ENCODE data around the gene TCFL5. TPM values are rescaled to one million over a fixed set of nuclear protein-coding genes. Genes with fewer than 3 reads are reported as not detected.
A peak's percentile ranks its signal among the peaks of the same experiment; 100 is the strongest.

TCFL5 gene
- total RNA-seq, 1 donor from 2014 or later, result 6.3 TPM

- Histone ChIP-seq H3K9ac (ENCODE audit: low read depth in 1 of 3, low read length in 3 of 3) (no peak overlapping the region), H3K36me3 (ENCODE audit: control insufficient read depth in 3 of 3, insufficient read depth in 3 of 3, low read length in 3 of 3) (peaks cover 10 to 15% (median 13%) of the 10 kb centered on the region in 3 donors), H3K27me3 (ENCODE audit: control insufficient read depth in 3 of 3, insufficient read depth in 3 of 3, low read length in 3 of 3) (peaks cover 0 to 2% (median 0%) of the 10 kb centered on the region in 3 donors), H3K9me3 (ENCODE audit: control insufficient read depth in 3 of 3, low read length in 3 of 3) (no peaks in the 10 kb centered on the region), H3K4me3 (ENCODE audit: low read length in 3 of 3) (no peak overlapping the region), H3K4me1 (ENCODE audit: control insufficient read depth in 3 of 3, insufficient read depth in 3 of 3, low read length in 3 of 3) (peaks cover 14 to 15% (median 15%) of the 10 kb centered on the region in 3 donors), H3K27ac (ENCODE audit: low read depth, low read length) (no peak overlapping the region)
Observed at GRCh38 chr20:62880935-62881661, 19.5 kb upstream of the TCFL5 start.

- Histone ChIP-seq H3K27me3 (ENCODE audit: control insufficient read depth in 3 of 3, insufficient read depth in 3 of 3, low read length in 3 of 3) (peaks cover 0 to 2% (median 0%) of the 10 kb centered on the region in 3 donors), H3K9ac (ENCODE audit: low read depth in 1 of 3, low read length in 3 of 3) (no peak overlapping the region), H3K27ac (ENCODE audit: low read depth, low read length) (no peak overlapping the region), H3K9me3 (ENCODE audit: control insufficient read depth in 3 of 3, low read length in 3 of 3) (no peaks in the 10 kb centered on the region), H3K4me1 (ENCODE audit: control insufficient read depth in 3 of 3, insufficient read depth in 3 of 3, low read length in 3 of 3) (peaks cover 20 to 23% (median 23%) of the 10 kb centered on the region in 3 donors), H3K36me3 (ENCODE audit: control insufficient read depth in 3 of 3, insufficient read depth in 3 of 3, low read length in 3 of 3) (peaks cover 7 to 13% (median 12%) of the 10 kb centered on the region in 3 donors), H3K4me3 (ENCODE audit: low read length in 3 of 3) (no peak overlapping the region)
Observed at GRCh38 chr20:62880147-62880934, 18.7 kb upstream of the TCFL5 start.

- H3K4me1 ChIP-seq (ENCODE audit: control insufficient read depth in 3 of 3, insufficient read depth in 3 of 3, low read length in 3 of 3), result peaks cover 23 to 25% (median 23%) of the 10 kb centered on the region in 3 donors
- no peak overlapping the region for H3K27ac ChIP-seq (ENCODE audit: low read depth, low read length)
- peaks cover 7 to 13% (median 12%) of the 10 kb centered on the region in 3 donors for H3K36me3 ChIP-seq (ENCODE audit: control insufficient read depth in 3 of 3, insufficient read depth in 3 of 3, low read length in 3 of 3)
- H3K27me3 ChIP-seq (ENCODE audit: control insufficient read depth in 3 of 3, insufficient read depth in 3 of 3, low read length in 3 of 3), result peaks cover 0 to 2% (median 0%) of the 10 kb centered on the region in 3 donors
- no peak overlapping the region for H3K4me3 ChIP-seq (ENCODE audit: low read length in 3 of 3)
- no peak overlapping the region for H3K9ac ChIP-seq (ENCODE audit: low read depth in 1 of 3, low read length in 3 of 3)
- H3K9me3 ChIP-seq (ENCODE audit: control insufficient read depth in 3 of 3, low read length in 3 of 3), result no peaks in the 10 kb centered on the region
Observed at GRCh38 chr20:62879275-62880146, 17.9 kb upstream of the TCFL5 start.

- Histone ChIP-seq H3K36me3 (ENCODE audit: control insufficient read depth in 3 of 3, insufficient read depth in 3 of 3, low read length in 3 of 3) (peaks cover 7 to 13% (median 12%) of the 10 kb centered on the region in 3 donors), H3K4me1 (ENCODE audit: control insufficient read depth in 3 of 3, insufficient read depth in 3 of 3, low read length in 3 of 3) (peaks cover 23 to 29% (median 25%) of the 10 kb centered on the region in 3 donors), H3K9me3 (ENCODE audit: control insufficient read depth in 3 of 3, low read length in 3 of 3) (no peaks in the 10 kb centered on the region), H3K27me3 (ENCODE audit: control insufficient read depth in 3 of 3, insufficient read depth in 3 of 3, low read length in 3 of 3) (peaks cover 0 to 2% (median 0%) of the 10 kb centered on the region in 3 donors), H3K4me3 (ENCODE audit: low read length in 3 of 3) (no peak overlapping the region), H3K27ac (ENCODE audit: low read depth, low read length) (no peak overlapping the region), H3K9ac (ENCODE audit: low read depth in 1 of 3, low read length in 3 of 3) (no peak overlapping the region)
Observed at GRCh38 chr20:62878244-62879038, 16.8 kb upstream of the TCFL5 start.

GRCh38 chr20:62876902-62877816 is 15.5 kb upstream of the TCFL5 start:
- peaks cover 23 to 29% (median 25%) of the 10 kb centered on the region in 3 donors for H3K4me1 ChIP-seq (ENCODE audit: control insufficient read depth in 3 of 3, insufficient read depth in 3 of 3, low read length in 3 of 3)
- peaks cover 0 to 2% (median 0%) of the 10 kb centered on the region in 3 donors for H3K27me3 ChIP-seq (ENCODE audit: control insufficient read depth in 3 of 3, insufficient read depth in 3 of 3, low read length in 3 of 3)
- peak overlapping the region in 1 of 3 donors; percentile 69 for H3K9ac ChIP-seq (ENCODE audit: low read depth in 1 of 3, low read length in 3 of 3)
- H3K36me3 ChIP-seq (ENCODE audit: control insufficient read depth in 3 of 3, insufficient read depth in 3 of 3, low read length in 3 of 3), result peaks cover 7 to 13% (median 12%) of the 10 kb centered on the region in 3 donors
- peak overlapping the region in 2 of 3 donors; percentile 27 to 41 for H3K4me3 ChIP-seq (ENCODE audit: low read length in 3 of 3)
- H3K27ac ChIP-seq (ENCODE audit: low read depth, low read length), result peak overlapping the region; percentile 75
- no peaks in the 10 kb centered on the region for H3K9me3 ChIP-seq (ENCODE audit: control insufficient read depth in 3 of 3, low read length in 3 of 3)

GRCh38 chr20:62876501-62876901 is 14.9 kb upstream of the TCFL5 start:
- Histone ChIP-seq H3K27ac (ENCODE audit: low read depth, low read length) (peak overlapping the region; percentile 75), H3K27me3 (ENCODE audit: control insufficient read depth in 3 of 3, insufficient read depth in 3 of 3, low read length in 3 of 3) (peaks cover 0 to 2% (median 0%) of the 10 kb centered on the region in 3 donors), H3K36me3 (ENCODE audit: control insufficient read depth in 3 of 3, insufficient read depth in 3 of 3, low read length in 3 of 3) (peaks cover 5 to 10% (median 8%) of the 10 kb centered on the region in 3 donors), H3K9me3 (ENCODE audit: control insufficient read depth in 3 of 3, low read length in 3 of 3) (no peaks in the 10 kb centered on the region), H3K9ac (ENCODE audit: low read depth in 1 of 3, low read length in 3 of 3) (peak overlapping the region in 2 of 3 donors; percentile 14 to 69), H3K4me1 (ENCODE audit: control insufficient read depth in 3 of 3, insufficient read depth in 3 of 3, low read length in 3 of 3) (peaks cover 23 to 29% (median 25%) of the 10 kb centered on the region in 3 donors), H3K4me3 (ENCODE audit: low read length in 3 of 3) (peak overlapping the region in 1 of 3 donors; percentile 27)

GRCh38 chr20:62875419-62876361 is 14.1 kb upstream of the TCFL5 start:
- no peaks in the 10 kb centered on the region for H3K9me3 ChIP-seq (ENCODE audit: control insufficient read depth in 3 of 3, low read length in 3 of 3)
- peak overlapping the region in 2 of 3 donors; percentile 20 to 69 for H3K9ac ChIP-seq (ENCODE audit: low read depth in 1 of 3, low read length in 3 of 3)
- H3K27me3 ChIP-seq (ENCODE audit: control insufficient read depth in 3 of 3, insufficient read depth in 3 of 3, low read length in 3 of 3), result peaks cover 0 to 2% (median 0%) of the 10 kb centered on the region in 3 donors
- H3K4me1 ChIP-seq (ENCODE audit: control insufficient read depth in 3 of 3, insufficient read depth in 3 of 3, low read length in 3 of 3), result peaks cover 23 to 29% (median 25%) of the 10 kb centered on the region in 3 donors
- H3K4me3 ChIP-seq (ENCODE audit: low read length in 3 of 3), result peak overlapping the region; percentile 15 to 43 (median 35)
- peak overlapping the region; percentile 75 for H3K27ac ChIP-seq (ENCODE audit: low read depth, low read length)
- H3K36me3 ChIP-seq (ENCODE audit: control insufficient read depth in 3 of 3, insufficient read depth in 3 of 3, low read length in 3 of 3), result peaks cover 2 to 6% (median 3%) of the 10 kb centered on the region in 3 donors
